A549 (cell line): ENCODE measurements around the gene DYNC1I1. TPM values are rescaled to one million over a fixed set of nuclear protein-coding genes. Genes with fewer than 3 reads are reported as not detected.

ENCODE experiments used
- ATAC-seq, 2 experiments: fragments of 200-7000 bp in 1 of 2; fragments of >200 bp in 1 of 2; cut with Nextera tagmentation in 1 of 2; cut with Tn5 transposase in 1 of 2; 3 replicates each; pipeline versions ENCODE4 v1.8.0 to v1.9.1; 2018 to 2020; ENCODE audit warnings: mild to moderate bottlenecking in 1 of 2, moderate library complexity in 1 of 2
- CTCF ChIA-PET: fragments of 300-600 bp; sonication (Branson Sonifier 250); formaldehyde crosslinking; extraction: SDS; loops from one replicate; lab custom pipeline; 2021; ENCODE audit warnings: antibody characterized with exemption, inconsistent platforms; lab: Yijun Ruan, JAX
- POLR2A ChIA-PET: fragments of 350-600 bp; formaldehyde crosslinking; extraction: SDS; loops from one replicate; lab custom pipeline; 2021; ENCODE audit warnings: antibody characterized with exemption, inconsistent platforms; lab: Yijun Ruan, JAX
- DNase-seq, 2 experiments: peaks; one replicate each; pipeline versions ENCODE4 v3.0.0 to v3.0.0-alpha.2; 2011 to 2016; ENCODE audit warnings: low read depth in 1 of 2, low spot score in 1 of 2
- FAIRE-seq: peaks from 2 replicates; lab custom pipeline; 2011; peaks lifted over from hg19 to GRCh38; lab: Jason Lieb, UNC
- H3K27ac ChIP-seq, 2 experiments: fragments of >200 bp; sonication (Bioruptor Twin); formaldehyde crosslinking; 3 replicates each; pipeline ENCODE4 v1.5.1; 2016 to 2017
- H3K4me1 ChIP-seq: fragments of >200 bp; sonication (Bioruptor Twin); formaldehyde crosslinking; 3 replicates; pipeline ENCODE4 v1.6.1; 2016
- H3K4me2 ChIP-seq: fragments of >200 bp; sonication (Bioruptor Twin); formaldehyde crosslinking; 3 replicates; pipeline ENCODE4 v1.6.1; 2016
- H3K4me3 ChIP-seq: fragments of >200 bp; sonication (Bioruptor Twin); formaldehyde crosslinking; 3 replicates; pipeline ENCODE4 v1.5.1; 2016
- H3K9me3 ChIP-seq: fragments of >200 bp; sonication (Bioruptor Twin); formaldehyde crosslinking; 3 replicates; pipeline ENCODE4 v1.6.1; 2016
- CBX8 ChIP-seq: fragments of 200-600 bp; sonication (generic); IDR thresholded peaks from 2 replicates; pipeline ENCODE4 v1.6.1; 2016
- CEBPB ChIP-seq, 2 experiments: fragments of >200 bp in 1 of 2; sonication (Bioruptor Twin) in 1 of 2; formaldehyde crosslinking in 1 of 2; IDR thresholded peaks; 2 replicates each; pipeline ENCODE4 v1.6.1; 2012 to 2016
- CHD2 ChIP-seq: fragments of 150-350 bp; IDR thresholded peaks from 2 replicates; pipeline ENCODE4 v1.6.1; 2014; ENCODE audit warnings: low read length; ENCODE audit not compliant: partially characterized antibody
- CHD4 ChIP-seq: fragments of 200-600 bp; sonication (generic); IDR thresholded peaks from 2 replicates; pipeline ENCODE4 v1.6.1; 2016; ENCODE audit warnings: antibody characterized with exemption, mild to moderate bottlenecking, borderline replicate concordance
- EHF ChIP-seq: fragments of 250-450 bp; sonication (Bioruptor Pico); IDR thresholded peaks from 2 replicates; pipeline ENCODE4 v1.5.0; 2020; ENCODE audit warnings: mild to moderate bottlenecking
- EHMT2 ChIP-seq: fragments of 200-600 bp; sonication (generic); IDR thresholded peaks from 2 replicates; pipeline ENCODE4 v1.6.1; 2016; ENCODE audit warnings: antibody characterized with exemption, low read depth, mild to moderate bottlenecking, moderate library complexity
- EP300 ChIP-seq, 2 experiments: fragments of >200 bp; sonication (Bioruptor Twin); formaldehyde crosslinking; IDR thresholded peaks; 2 replicates in 1 of 2; 3 replicates in 1 of 2; pipeline ENCODE4 v1.6.1; 2016 to 2017
- FOSL2 ChIP-seq, 2 experiments: fragments of 450-650 bp in 1 of 2; fragments of >200 bp in 1 of 2; sonication (Bioruptor Twin) in 1 of 2; formaldehyde crosslinking; IDR thresholded peaks; 2 replicates each; pipeline versions ENCODE4 v1.5.0 to v1.6.1; 2016 to 2020; ENCODE audit warnings: mild to moderate bottlenecking in 1 of 2, moderate library complexity in 1 of 2
- HEYL ChIP-seq: fragments of 250-450 bp; sonication (Bioruptor Pico); IDR thresholded peaks from 2 replicates; pipeline ENCODE4 v1.8.0; 2021; ENCODE audit warnings: mild to moderate bottlenecking, moderate library complexity
- HOXA7 ChIP-seq: fragments of 250-450 bp; sonication (Bioruptor Pico); IDR thresholded peaks from 2 replicates; pipeline ENCODE4 v1.5.0; 2020; ENCODE audit warnings: mild to moderate bottlenecking, moderate library complexity
- HOXB5 ChIP-seq: fragments of 250-450 bp; sonication (Bioruptor Pico); IDR thresholded peaks from 2 replicates; pipeline ENCODE4 v1.5.0; 2020; ENCODE audit warnings: mild to moderate bottlenecking, moderate library complexity
- JUN ChIP-seq, 2 experiments: fragments of >200 bp; sonication (Bioruptor Twin); formaldehyde crosslinking; IDR thresholded peaks; 2 replicates in 1 of 2; 3 replicates in 1 of 2; pipeline ENCODE4 v1.6.1; 2016 to 2017
- KDM1A ChIP-seq: fragments of 200-600 bp; sonication (generic); IDR thresholded peaks from 2 replicates; pipeline ENCODE4 v1.6.1; 2016; ENCODE audit warnings: low read depth, mild to moderate bottlenecking
- POLR2A ChIP-seq: IDR thresholded peaks from 2 replicates; pipeline ENCODE4 v1.6.1; 2012; ENCODE audit warnings: mild to moderate bottlenecking, low read length
- TP53 ChIP-seq: fragments of 250-450 bp; sonication (Bioruptor Pico); IDR thresholded peaks from 2 replicates; pipeline ENCODE4 v1.5.0; 2021; ENCODE audit warnings: mild to moderate bottlenecking, moderate library complexity
- WGBS: methylation state at CpG from one replicate; pipeline ENCODE4 v1.1.6; 2017; ENCODE audit errors: missing lambda C conversion rate; 5-methylcytosine and 5-hydroxymethylcytosine counted together
- polyA plus RNA-seq, 4 experiments: library from polyadenylated mRNA; depleted of rRNA in 3 of 4; stranded (reverse); fragments of >200 nt; fragmentation: RNase III in 1 of 4; extraction: RNeasy Plus Mini Kit Qiagen cat#74134 plus additional on column Dnase treatment in 1 of 4; gene quantifications; 2 replicates in 3 of 4; 3 replicates in 1 of 4; pipeline ENCODE4 v1.2.3, GENCODE V29; 2011 to 2017
- TF ChIP-seq, protein P1 (sequence below): fragments of >200 bp; sonication (Bioruptor Twin); formaldehyde crosslinking; IDR thresholded peaks from 3 replicates; pipeline ENCODE4 v1.5.1; 2016
- TF ChIP-seq, protein P2 (sequence below): fragments of 250-450 bp; sonication (Bioruptor Pico); IDR thresholded peaks from 2 replicates; pipeline ENCODE4 v1.5.0; 2020; ENCODE audit warnings: low read depth, mild to moderate bottlenecking, moderate library complexity
- TF ChIP-seq, protein P3 (sequence below): fragments of 450-650 bp; IDR thresholded peaks from 2 replicates; pipeline ENCODE4 v1.6.1; 2014; ENCODE audit warnings: antibody characterized with exemption

The DYNC1I1 gene
- polyA plus RNA-seq, 2 of the 4 experiments (the other 2 are of a cell fraction), result 0.04 TPM; not detected in 1

DNA sequence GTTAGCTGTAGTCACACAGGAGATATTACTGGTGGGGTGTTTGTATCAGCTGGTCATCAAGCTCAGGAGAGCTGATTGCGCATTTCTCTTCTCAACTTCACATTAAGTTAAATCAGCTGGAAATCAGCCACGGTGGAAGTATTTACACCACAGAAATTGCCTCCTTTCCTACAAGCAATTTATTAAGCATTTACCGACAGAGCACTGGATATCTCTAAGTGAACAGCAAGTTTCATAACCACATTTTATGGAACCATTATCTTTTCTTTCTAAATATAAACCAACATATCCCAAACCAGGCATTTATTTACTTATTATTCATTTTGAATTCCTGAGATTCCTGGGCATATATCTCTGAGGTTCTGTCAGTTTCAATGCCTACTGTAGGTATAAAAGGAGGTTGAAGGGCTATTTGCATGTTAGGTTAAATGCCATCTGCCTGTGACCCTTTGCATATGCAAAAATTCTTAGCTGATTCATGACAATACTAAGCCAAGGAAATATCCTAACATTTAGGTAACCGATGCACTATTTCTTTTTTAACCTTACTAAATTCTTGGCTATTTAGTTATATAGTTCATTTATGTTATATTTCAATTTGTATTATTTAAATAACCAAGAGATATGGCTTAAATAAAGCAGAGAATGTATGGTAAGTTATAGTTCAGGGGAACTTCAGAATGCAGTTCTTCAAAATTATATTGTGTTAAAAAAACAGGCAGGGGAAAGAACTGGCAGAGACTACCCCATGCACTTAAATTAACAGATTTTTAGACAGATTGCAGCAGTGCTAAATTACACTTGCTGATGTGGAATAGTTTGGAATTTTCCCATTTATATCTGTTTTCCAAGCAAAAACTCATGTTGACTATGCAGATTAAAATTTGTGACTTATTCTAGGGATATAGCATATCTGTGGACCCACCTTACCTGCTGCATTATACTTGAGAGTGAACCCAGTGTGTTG lies 56.8 kb downstream of the DYNC1I1 start:
- Histone ChIP-seq H3K9me3 (no peaks in the 10 kb centered on the region), H3K4me2 (no peak overlapping the region), H3K27ac (no peak overlapping the region), H3K4me3 (no peak overlapping the region), H3K4me1 (0 out of 3 replicates have a peak, but pooled peaks cover 4% of the 10 kb centered on the region)
- POLR2A ChIA-PET, result no interaction called here
- DNase-seq (no peak), FAIRE-seq (no peak), ATAC-seq (no peak)
- TF ChIP-seq HEYL (CRISPR knock-in tag), result no peak
- TF ChIP-seq TP53 (CRISPR knock-in tag), result no peak
- no peak for TF ChIP-seq CEBPB (IDR thresholded peaks at IDR 0.05)
- TF ChIP-seq CHD4, result no peak
- TF ChIP-seq KDM1A, result no peak
- WGBS, result 37% methylated on average over 4 of the region's 4 CpGs
- CTCF ChIA-PET, result no interaction called here

DNA sequence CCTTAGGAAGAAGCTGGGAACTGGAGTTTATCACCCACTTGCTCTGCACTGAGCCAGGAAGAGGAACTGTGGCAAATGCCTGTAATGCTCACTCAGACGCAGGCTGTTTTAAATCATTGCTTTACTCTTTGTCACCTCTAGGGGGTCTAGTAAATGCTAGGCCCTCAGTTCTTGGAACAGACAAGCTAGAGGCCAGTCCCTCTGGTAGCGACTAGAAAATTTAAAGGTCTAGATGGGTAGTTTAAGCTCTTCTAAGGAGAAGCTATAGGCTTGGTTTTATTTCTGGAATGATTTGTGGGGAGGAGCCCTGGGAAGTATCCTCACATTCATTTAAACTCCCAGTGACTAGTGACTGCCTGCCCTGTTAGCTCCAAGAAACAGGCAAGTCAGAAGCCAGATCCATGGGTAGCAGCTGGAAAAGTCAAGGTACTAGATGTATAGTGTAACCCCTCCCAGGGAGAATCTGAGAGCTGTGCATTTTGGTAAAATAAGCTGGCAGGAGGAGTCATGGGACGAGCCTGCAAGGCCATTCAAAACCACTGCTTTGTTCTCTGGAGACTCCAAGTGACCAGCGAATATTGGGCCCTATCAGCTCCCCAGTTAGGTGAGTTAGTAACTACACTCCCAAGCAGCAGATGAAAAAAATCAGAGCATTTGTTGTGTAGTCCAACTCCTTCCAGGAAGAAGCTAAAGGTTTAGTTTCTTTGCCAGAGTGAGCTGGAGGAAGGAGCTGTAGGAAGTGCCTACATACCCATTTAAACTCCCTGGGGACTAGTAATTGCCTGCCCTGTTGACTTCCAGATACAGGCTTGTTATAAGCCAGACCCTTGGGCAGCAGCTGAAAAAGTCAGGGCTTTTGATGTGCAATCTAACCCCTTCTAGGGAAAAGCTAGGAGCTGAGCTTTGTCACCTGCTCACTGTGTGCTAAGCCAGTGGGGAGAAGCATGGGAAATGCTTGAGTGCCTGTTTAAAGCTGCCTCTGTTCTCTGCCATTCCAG lies 68.9 kb downstream of the DYNC1I1 start:
- Histone ChIP-seq H3K9me3 (0 out of 3 replicates have a peak, but pooled peaks cover 3% of the 10 kb centered on the region), H3K4me1 (no peaks in the 10 kb centered on the region), H3K4me3 (no peak overlapping the region), H3K4me2 (no peak overlapping the region), H3K27ac (no peak overlapping the region)
- ChIA-PET POLR2A (no interaction called here), CTCF (interaction anchor here (0.9 to 2.3 kb wide), 6 partner anchors 8 to 124 kb away, joined by 3 to 9 read pairs (median 3); no protein-coding TSS in a partner anchor)
- DNase-seq (peak; percentile 18 to 35), FAIRE-seq (no peak), ATAC-seq (peak; percentile 71 to 87; a peak in 4 of 6 replicates)
- TF ChIP-seq, protein P1, sequence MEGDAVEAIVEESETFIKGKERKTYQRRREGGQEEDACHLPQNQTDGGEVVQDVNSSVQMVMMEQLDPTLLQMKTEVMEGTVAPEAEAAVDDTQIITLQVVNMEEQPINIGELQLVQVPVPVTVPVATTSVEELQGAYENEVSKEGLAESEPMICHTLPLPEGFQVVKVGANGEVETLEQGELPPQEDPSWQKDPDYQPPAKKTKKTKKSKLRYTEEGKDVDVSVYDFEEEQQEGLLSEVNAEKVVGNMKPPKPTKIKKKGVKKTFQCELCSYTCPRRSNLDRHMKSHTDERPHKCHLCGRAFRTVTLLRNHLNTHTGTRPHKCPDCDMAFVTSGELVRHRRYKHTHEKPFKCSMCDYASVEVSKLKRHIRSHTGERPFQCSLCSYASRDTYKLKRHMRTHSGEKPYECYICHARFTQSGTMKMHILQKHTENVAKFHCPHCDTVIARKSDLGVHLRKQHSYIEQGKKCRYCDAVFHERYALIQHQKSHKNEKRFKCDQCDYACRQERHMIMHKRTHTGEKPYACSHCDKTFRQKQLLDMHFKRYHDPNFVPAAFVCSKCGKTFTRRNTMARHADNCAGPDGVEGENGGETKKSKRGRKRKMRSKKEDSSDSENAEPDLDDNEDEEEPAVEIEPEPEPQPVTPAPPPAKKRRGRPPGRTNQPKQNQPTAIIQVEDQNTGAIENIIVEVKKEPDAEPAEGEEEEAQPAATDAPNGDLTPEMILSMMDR, result peak; percentile 24; the same call in 2 of the 3 replicates
- no peak for TF ChIP-seq CHD2
- 20% methylated on average over 4 of the region's 4 CpGs for WGBS

DNA sequence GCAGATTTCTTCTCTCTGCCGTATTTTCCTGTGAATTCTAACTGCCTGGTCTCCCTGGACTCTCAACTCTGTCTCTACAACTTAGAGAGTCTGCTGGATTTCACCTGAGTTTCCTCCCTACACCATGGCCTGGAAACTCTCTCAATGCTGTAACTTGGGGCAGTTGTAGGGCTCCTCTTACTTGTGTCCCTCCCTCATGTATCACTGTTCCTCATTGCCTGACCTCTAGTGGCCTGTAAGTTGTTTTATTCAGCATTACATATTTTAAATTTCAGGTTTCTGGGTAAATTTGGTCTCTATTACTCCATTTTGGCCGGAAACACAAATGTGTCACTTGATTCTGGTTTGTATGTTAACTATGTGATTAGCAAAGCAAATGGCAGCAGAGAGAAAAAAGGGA lies 70.9 kb downstream of the DYNC1I1 start:
- Histone ChIP-seq H3K4me3 (no peak overlapping the region), H3K4me2 (no peak overlapping the region), H3K9me3 (no peaks in the 10 kb centered on the region)
- ChIA-PET CTCF (interaction anchor here (1.4 kb wide), 1 partner anchor 29 kb away, joined by 4 read pairs; no protein-coding TSS in a partner anchor), POLR2A (no interaction called here)
- WGBS, result 24% methylated on average over 2 of the region's 2 CpGs
- peak in 1 of 2 experiments; percentile 31 for DNase-seq
- TF ChIP-seq, protein P1, result 0 out of 3 replicates have a peak, but pooled peaks have one; percentile 11
- TF ChIP-seq FOSL2 (IDR thresholded peaks at IDR 0.05) (no peak), FOSL2 (CRISPR knock-in tag; IDR thresholded peaks at IDR 0.05) (no peak)
- TF ChIP-seq, all 56 proteins: peak for 1
- Histone ChIP-seq H3K27ac (no peak overlapping the region), H3K4me1 (no peaks in the 10 kb centered on the region)
- ATAC-seq, result peak; percentile 68 to 82; a peak in 4 of 6 replicates
- FAIRE-seq, result no peak

DNA sequence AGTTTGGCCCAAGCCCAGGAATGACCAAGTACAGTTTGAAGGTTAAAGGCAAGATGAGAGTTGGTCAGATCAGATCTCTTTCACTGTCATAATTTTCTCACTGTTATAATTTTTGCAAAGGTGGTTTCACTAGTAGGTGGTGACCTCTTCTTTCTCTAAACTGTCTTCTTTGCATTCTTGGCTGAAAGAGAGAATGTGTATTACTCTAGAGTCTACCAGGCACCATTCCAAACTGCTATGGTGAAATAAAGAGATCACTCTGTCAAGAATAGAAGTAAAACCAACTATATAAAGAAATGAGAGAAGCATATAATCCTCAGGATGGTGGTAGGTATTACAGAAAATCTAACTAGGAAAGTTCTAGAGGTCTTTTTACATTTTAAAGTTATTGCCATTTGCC lies 72.7 kb downstream of the DYNC1I1 start:
- FAIRE-seq (no peak), DNase-seq (no peak), ATAC-seq (no peak)
- no peak overlapping the region for H3K4me2 ChIP-seq
- CTCF ChIA-PET, result interaction anchor here (1.2 to 1.3 kb wide), 2 partner anchors 18 to 26 kb away, joined by 3 to 4 read pairs; no protein-coding TSS in a partner anchor
- POLR2A ChIA-PET, result no interaction called here
- no peaks in the 10 kb centered on the region for H3K9me3 ChIP-seq
- H3K4me1 ChIP-seq, result no peaks in the 10 kb centered on the region
- no peak overlapping the region for H3K4me3 ChIP-seq
- no peak overlapping the region for H3K27ac ChIP-seq
- TF ChIP-seq HOXA7 (CRISPR knock-in tag) (no peak), TP53 (CRISPR knock-in tag) (no peak), JUN (IDR thresholded peaks at IDR 0.05) (no peak), POLR2A (no peak), CHD2 (no peak), EHMT2 (no peak), EHF (CRISPR knock-in tag) (no peak), CBX8 (no peak), EP300 (IDR thresholded peaks at IDR 0.05) (no peak), HOXB5 (no peak)
- TF ChIP-seq, protein P2, sequence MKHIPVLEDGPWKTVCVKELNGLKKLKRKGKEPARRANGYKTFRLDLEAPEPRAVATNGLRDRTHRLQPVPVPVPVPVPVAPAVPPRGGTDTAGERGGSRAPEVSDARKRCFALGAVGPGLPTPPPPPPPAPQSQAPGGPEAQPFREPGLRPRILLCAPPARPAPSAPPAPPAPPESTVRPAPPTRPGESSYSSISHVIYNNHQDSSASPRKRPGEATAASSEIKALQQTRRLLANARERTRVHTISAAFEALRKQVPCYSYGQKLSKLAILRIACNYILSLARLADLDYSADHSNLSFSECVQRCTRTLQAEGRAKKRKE (CRISPR knock-in tag), result no peak
- TF ChIP-seq, protein P3, sequence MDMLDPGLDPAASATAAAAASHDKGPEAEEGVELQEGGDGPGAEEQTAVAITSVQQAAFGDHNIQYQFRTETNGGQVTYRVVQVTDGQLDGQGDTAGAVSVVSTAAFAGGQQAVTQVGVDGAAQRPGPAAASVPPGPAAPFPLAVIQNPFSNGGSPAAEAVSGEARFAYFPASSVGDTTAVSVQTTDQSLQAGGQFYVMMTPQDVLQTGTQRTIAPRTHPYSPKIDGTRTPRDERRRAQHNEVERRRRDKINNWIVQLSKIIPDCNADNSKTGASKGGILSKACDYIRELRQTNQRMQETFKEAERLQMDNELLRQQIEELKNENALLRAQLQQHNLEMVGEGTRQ, result no peak
